ENCODE data around the gene B9D2. TPM values are rescaled to one million over a fixed set of nuclear protein-coding genes. Genes with fewer than 3 reads are reported as not detected.
"Not testable (repeated sequence)": the region's sequence is repeated elsewhere in the genome, so short reads cannot be mapped to it uniquely, and the experiment has no call there.

Gene B9D2
- total RNA-seq, 1 experiment from 2014 or later = 7.6 TPM

GRCh38 chr19:41377977-41378709 is 14.2 kb upstream of the B9D2 start:
- peak overlapping the region; percentile 2; the same call in 1 of the 2 replicates for H3K9ac ChIP-seq (ENCODE audit: low read length)
- H3K9me2 ChIP-seq (replicated peaks; ENCODE audit: insufficient read depth, low read length) = no peaks in the 10 kb centered on the region
- H3K79me2 ChIP-seq (ENCODE audit: low read length) = no peaks in the 10 kb centered on the region
- H3K9me3 ChIP-seq (ENCODE audit: low read length) = no peaks in the 10 kb centered on the region
- peaks cover 7% of the 10 kb centered on the region for H3K4me1 ChIP-seq (ENCODE audit: low read length)
- H3K36me3 ChIP-seq (ENCODE audit: insufficient read depth, low read length) = no peaks in the 10 kb centered on the region
- no peak overlapping the region for H3K4me3 ChIP-seq (ENCODE audit: low read length)
- peak; percentile 75 for DNase-seq
- no peak overlapping the region for H2AFZ ChIP-seq (ENCODE audit: low read length)
- H3K27me3 ChIP-seq (ENCODE audit: low read length) = no peaks in the 10 kb centered on the region
- no peak overlapping the region for H3K4me2 ChIP-seq (ENCODE audit: low read depth, low read length, poor library complexity, severe bottlenecking)
- no peak overlapping the region for H3K27ac ChIP-seq (ENCODE audit: low read length)
- H4K20me1 ChIP-seq (ENCODE audit: insufficient read depth, low read depth, low read length) = no peaks in the 10 kb centered on the region

DNA sequence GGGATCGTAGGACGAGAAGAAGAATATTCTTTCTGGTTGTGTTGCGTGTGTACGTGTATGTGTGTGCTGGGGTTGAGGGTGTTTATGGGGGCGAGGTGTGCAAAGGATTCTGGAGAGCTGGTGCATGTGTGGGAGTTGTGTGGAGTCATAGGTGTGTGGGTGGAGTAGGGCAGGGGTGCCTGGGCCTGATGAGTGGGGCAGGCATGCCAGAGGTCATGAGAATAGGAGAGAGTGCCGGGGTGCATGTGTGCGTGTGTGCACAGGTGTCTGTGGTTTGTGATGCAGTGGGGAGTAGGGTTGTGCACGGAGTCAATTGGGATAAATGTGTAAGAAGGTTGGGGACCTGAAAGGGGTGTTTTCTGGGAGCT is 13.0 kb upstream of the B9D2 start:
- H3K4me1 ChIP-seq (ENCODE audit: low read length) = peaks cover 7% of the 10 kb centered on the region
- no peaks in the 10 kb centered on the region for H4K20me1 ChIP-seq (ENCODE audit: insufficient read depth, low read depth, low read length)
- H3K4me3 ChIP-seq (ENCODE audit: low read length) = no peak overlapping the region
- H3K27ac ChIP-seq (ENCODE audit: low read length) = no peak overlapping the region
- no peaks in the 10 kb centered on the region for H3K9me2 ChIP-seq (replicated peaks; ENCODE audit: insufficient read depth, low read length)
- no peaks in the 10 kb centered on the region for H3K36me3 ChIP-seq (ENCODE audit: insufficient read depth, low read length)
- H3K9me3 ChIP-seq (ENCODE audit: low read length) = no peaks in the 10 kb centered on the region
- no peak for DNase-seq
- no peaks in the 10 kb centered on the region for H3K27me3 ChIP-seq (ENCODE audit: low read length)
- no peak overlapping the region for H3K9ac ChIP-seq (ENCODE audit: low read length)
- H3K4me2 ChIP-seq (ENCODE audit: low read depth, low read length, poor library complexity, severe bottlenecking) = no peak overlapping the region
- no peak overlapping the region for H2AFZ ChIP-seq (ENCODE audit: low read length)
- H3K79me2 ChIP-seq (ENCODE audit: low read length) = no peaks in the 10 kb centered on the region

- Histone ChIP-seq H3K4me2 (ENCODE audit: low read depth, low read length, poor library complexity, severe bottlenecking) (no peak within 1 kb of the TSS), H3K27ac (ENCODE audit: low read length) (no peak within 1 kb of the TSS), H3K9me2 (replicated peaks; ENCODE audit: insufficient read depth, low read length) (no peaks in the 10 kb centered on the region)
These were observed 12.5 kb upstream of the B9D2 start, which contains the start of gene TMEM91 for GRCh38 chr19:41376241-41376997. Gene TMEM91, plus strand, starts transcription at chr19:41376533. Its CDS starts 1,777 bp downstream, at chr19:41378310.

DNA sequence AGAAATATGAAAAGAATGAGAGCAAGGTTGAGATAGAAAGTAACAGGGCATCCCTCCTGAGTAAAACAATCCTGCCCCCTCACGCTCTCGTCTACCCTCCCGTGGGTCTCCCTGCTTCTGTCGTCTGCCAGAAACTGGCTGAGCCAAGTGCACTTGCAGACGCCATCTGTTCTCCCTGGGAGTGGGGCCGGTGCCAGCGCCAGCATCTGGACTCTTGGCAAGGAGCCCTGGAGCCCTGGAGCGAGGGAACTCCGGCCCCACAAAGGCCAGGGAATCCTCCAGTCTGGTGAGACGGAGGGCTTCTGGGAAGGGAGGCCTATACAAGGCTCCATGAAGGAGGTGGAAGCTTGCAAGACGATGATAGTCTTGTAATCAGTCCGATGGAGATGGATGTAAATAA is 10.0 kb upstream of the B9D2 start:
- H2AFZ ChIP-seq (ENCODE audit: low read length) = no peak overlapping the region
- no peaks in the 10 kb centered on the region for H3K79me2 ChIP-seq (ENCODE audit: low read length)
- peaks cover 7% of the 10 kb centered on the region for H3K4me1 ChIP-seq (ENCODE audit: low read length)
- no peak overlapping the region for H3K4me3 ChIP-seq (ENCODE audit: low read length)
- H3K27me3 ChIP-seq (ENCODE audit: low read length) = no peaks in the 10 kb centered on the region
- H3K4me2 ChIP-seq (ENCODE audit: low read depth, low read length, poor library complexity, severe bottlenecking) = no peak overlapping the region
- H3K9me3 ChIP-seq (ENCODE audit: low read length) = no peaks in the 10 kb centered on the region
- H3K36me3 ChIP-seq (ENCODE audit: insufficient read depth, low read length) = no peaks in the 10 kb centered on the region
- H3K27ac ChIP-seq (ENCODE audit: low read length) = no peak overlapping the region
- no peak for DNase-seq
- no peaks in the 10 kb centered on the region for H4K20me1 ChIP-seq (ENCODE audit: insufficient read depth, low read depth, low read length)
- no peaks in the 10 kb centered on the region for H3K9me2 ChIP-seq (replicated peaks; ENCODE audit: insufficient read depth, low read length)
- no peak overlapping the region for H3K9ac ChIP-seq (ENCODE audit: low read length)

More at GRCh38 chr19:41376241-41376997, 12.5 kb upstream of the B9D2 start, which contains the start of gene TMEM91:
- no peak within 1 kb of the TSS for H2AFZ ChIP-seq (ENCODE audit: low read length)
- H3K9ac ChIP-seq (ENCODE audit: low read length) = no peak within 1 kb of the TSS
- no peak within 1 kb of the TSS for H3K4me3 ChIP-seq (ENCODE audit: low read length)
- no peaks in the 10 kb centered on the region for H3K9me3 ChIP-seq (ENCODE audit: low read length)
- H4K20me1 ChIP-seq (ENCODE audit: insufficient read depth, low read depth, low read length) = no peaks in the 10 kb centered on the region
- no peaks in the 10 kb centered on the region for H3K36me3 ChIP-seq (ENCODE audit: insufficient read depth, low read length)
- no peak for DNase-seq
- no peaks in the 10 kb centered on the region for H3K27me3 ChIP-seq (ENCODE audit: low read length)
- no peaks in the 10 kb centered on the region for H3K79me2 ChIP-seq (ENCODE audit: low read length)
- peaks cover 7% of the 10 kb centered on the region for H3K4me1 ChIP-seq (ENCODE audit: low read length)

DNA sequence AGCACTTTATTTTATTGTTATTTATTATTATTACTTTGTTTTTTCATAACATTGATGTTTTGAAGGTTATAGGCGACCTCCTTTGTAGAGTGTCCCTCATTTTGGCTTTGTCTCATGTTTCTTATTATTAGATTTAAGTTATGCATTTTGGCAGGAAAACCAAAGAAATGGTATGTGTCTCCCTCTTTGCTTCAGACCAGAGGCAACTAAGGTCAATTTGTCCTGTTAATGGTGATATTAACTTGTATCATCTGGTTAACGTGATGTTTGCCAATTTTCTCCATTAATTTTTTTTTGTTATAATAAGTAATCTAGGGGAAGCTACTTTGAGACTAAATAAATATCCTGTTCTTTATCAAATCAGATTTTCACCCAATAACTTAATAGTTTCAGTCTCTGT is 8.6 kb upstream of the B9D2 start:
- Histone ChIP-seq H3K9me3 (ENCODE audit: low read length) (no peaks in the 10 kb centered on the region), H3K27me3 (ENCODE audit: low read length) (no peaks in the 10 kb centered on the region), H3K36me3 (ENCODE audit: insufficient read depth, low read length) (no peaks in the 10 kb centered on the region), H2AFZ (ENCODE audit: low read length) (no peak overlapping the region), H3K79me2 (ENCODE audit: low read length) (peaks cover 4% of the 10 kb centered on the region; the same call in 1 of the 2 replicates), H3K4me1 (ENCODE audit: low read length) (peaks cover 6% of the 10 kb centered on the region; the same call in 1 of the 2 replicates), H3K27ac (ENCODE audit: low read length) (no peak overlapping the region), H3K4me2 (ENCODE audit: low read depth, low read length, poor library complexity, severe bottlenecking) (no peak overlapping the region), H3K9ac (ENCODE audit: low read length) (no peak overlapping the region), H3K4me3 (ENCODE audit: low read length) (no peak overlapping the region), H4K20me1 (ENCODE audit: insufficient read depth, low read depth, low read length) (no peaks in the 10 kb centered on the region), H3K9me2 (replicated peaks; ENCODE audit: insufficient read depth, low read length) (no peaks in the 10 kb centered on the region)
- no peak for DNase-seq

- Histone ChIP-seq H3K4me3 (ENCODE audit: low read length) (no peak overlapping the region), H4K20me1 (ENCODE audit: insufficient read depth, low read depth, low read length) (no peaks in the 10 kb centered on the region), H3K9me3 (ENCODE audit: low read length) (no peaks in the 10 kb centered on the region), H3K4me2 (ENCODE audit: low read depth, low read length, poor library complexity, severe bottlenecking) (no peak overlapping the region), H2AFZ (ENCODE audit: low read length) (no peak overlapping the region), H3K9ac (ENCODE audit: low read length) (no peak overlapping the region), H3K27me3 (ENCODE audit: low read length) (no peaks in the 10 kb centered on the region), H3K4me1 (ENCODE audit: low read length) (peaks cover 6% of the 10 kb centered on the region; the same call in 1 of the 2 replicates), H3K36me3 (ENCODE audit: insufficient read depth, low read length) (no peaks in the 10 kb centered on the region), H3K27ac (ENCODE audit: low read length) (no peak overlapping the region), H3K9me2 (replicated peaks; ENCODE audit: insufficient read depth, low read length) (no peaks in the 10 kb centered on the region), H3K79me2 (ENCODE audit: low read length) (peaks cover 9% of the 10 kb centered on the region)
- no peak for DNase-seq
These were observed 7.6 kb upstream of the B9D2 start for GRCh38 chr19:41371541-41371940.

DNA sequence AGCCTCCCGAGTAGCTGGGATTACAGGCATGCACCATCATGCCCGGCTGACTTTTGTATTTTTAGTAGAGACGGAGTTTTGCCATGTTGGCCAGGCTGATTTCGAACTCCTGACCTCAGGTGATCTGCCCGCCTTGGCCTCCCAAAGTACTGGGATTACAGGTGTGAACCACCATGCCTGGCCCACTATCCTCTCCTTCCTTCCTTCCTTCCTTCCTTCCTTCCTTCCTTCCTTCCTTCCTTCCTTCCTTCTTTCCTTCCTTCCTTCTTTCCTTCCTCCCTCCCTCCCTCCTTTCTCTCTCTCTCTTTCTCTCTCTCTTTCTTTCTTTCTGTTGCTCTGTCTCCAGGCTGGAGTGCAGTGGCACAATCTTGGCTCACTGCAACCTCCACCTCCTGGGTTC is 7.2 kb upstream of the B9D2 start:
- not testable (repeated sequence) for H3K27me3 ChIP-seq (ENCODE audit: low read length); H2AFZ ChIP-seq (ENCODE audit: low read length); H3K4me1 ChIP-seq (ENCODE audit: low read length); H3K4me3 ChIP-seq (ENCODE audit: low read length); DNase-seq; H3K36me3 ChIP-seq (ENCODE audit: insufficient read depth, low read length); H4K20me1 ChIP-seq (ENCODE audit: insufficient read depth, low read depth, low read length); H3K9me2 ChIP-seq (replicated peaks; ENCODE audit: insufficient read depth, low read length); H3K9ac ChIP-seq (ENCODE audit: low read length); H3K27ac ChIP-seq (ENCODE audit: low read length); H3K9me3 ChIP-seq (ENCODE audit: low read length); H3K4me2 ChIP-seq (ENCODE audit: low read depth, low read length, poor library complexity, severe bottlenecking)
- peaks cover 13% of the 10 kb centered on the region for H3K79me2 ChIP-seq (ENCODE audit: low read length)

DNA sequence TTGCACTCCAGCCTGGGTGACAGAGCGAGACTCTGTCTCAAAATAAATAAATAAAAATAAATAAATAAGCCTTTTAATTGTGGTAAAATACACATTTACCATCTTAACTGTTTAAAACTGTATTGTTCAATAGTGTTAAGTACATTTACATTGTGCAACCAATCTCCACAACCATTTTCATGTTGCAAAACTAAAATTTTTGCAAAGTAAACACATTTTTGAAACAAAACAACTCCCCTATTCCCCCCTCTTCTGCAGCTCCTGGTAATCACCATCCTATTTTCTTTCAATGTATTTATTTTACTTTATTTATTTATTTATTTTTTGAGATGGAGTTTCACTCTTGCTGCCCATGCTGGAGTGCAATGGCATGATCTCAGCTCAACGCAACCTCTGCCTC is 5.8 kb upstream of the B9D2 start:
- Histone ChIP-seq H3K9me2 (replicated peaks; ENCODE audit: insufficient read depth, low read length) (no peaks in the 10 kb centered on the region), H3K4me1 (ENCODE audit: low read length) (peaks cover 9% of the 10 kb centered on the region), H3K79me2 (ENCODE audit: low read length) (peaks cover 20% of the 10 kb centered on the region), H4K20me1 (ENCODE audit: insufficient read depth, low read depth, low read length) (no peaks in the 10 kb centered on the region), H3K27me3 (ENCODE audit: low read length) (no peaks in the 10 kb centered on the region), H2AFZ (ENCODE audit: low read length) (no peak overlapping the region), H3K36me3 (ENCODE audit: insufficient read depth, low read length) (no peaks in the 10 kb centered on the region), H3K9me3 (ENCODE audit: low read length) (no peaks in the 10 kb centered on the region), H3K9ac (ENCODE audit: low read length) (no peak overlapping the region), H3K4me3 (ENCODE audit: low read length) (no peak overlapping the region), H3K4me2 (ENCODE audit: low read depth, low read length, poor library complexity, severe bottlenecking) (no peak overlapping the region), H3K27ac (ENCODE audit: low read length) (no peak overlapping the region)
- DNase-seq = no peak

All from Karpas-422 (cell line).